Measurements from ENCODE around the gene DCAF4. TPM values are rescaled to one million over a fixed set of nuclear protein-coding genes. Genes with fewer than 3 reads are reported as not detected.

DCAF4 gene
- total RNA-seq, 4 donors from 2014 or later: 29.0 to 45.0 (median 36.7) TPM

GRCh38 chr14:72939630-72940029, 13.4 kb downstream of the DCAF4 start:
- 75 to 84% methylated on average over 5 to 13 of the region's 13 CpGs for WGBS, 2 donors
- peaks cover 47 to 48% of the 10 kb centered on the region in 2 donors for H3K36me3 ChIP-seq

GRCh38 chr14:72941286-72941985, 15.2 kb downstream of the DCAF4 start:
- H3K9me3 ChIP-seq: no peaks in the 10 kb centered on the region
- no peak for TF ChIP-seq POLR2A (IDR thresholded peaks at IDR 0.05)
- no peaks in the 10 kb centered on the region for H3K4me1 ChIP-seq
- no peak overlapping the region for H3K27ac ChIP-seq
- no peak for DNase-seq
- intact Hi-C loops (cut with DNase I): loop anchor here (10.0 kb wide), 1 partner anchor 47 kb away; the partner anchor contains the start of gene DPF3
- 86 to 91% methylated on average over 12 of the region's 12 CpGs for WGBS, 2 donors
- peaks cover 47 to 49% of the 10 kb centered on the region in 2 donors for H3K36me3 ChIP-seq
- no peaks in the 10 kb centered on the region for H3K27me3 ChIP-seq
- H3K4me3 ChIP-seq (replicated peaks in 1 of 3): no peak overlapping the region

More at GRCh38 chr14:72939630-72940029, 13.4 kb downstream of the DCAF4 start:
- no peak for DNase-seq
- Histone ChIP-seq H3K9me3 (no peaks in the 10 kb centered on the region), H3K4me1 (no peaks in the 10 kb centered on the region), H3K4me3 (replicated peaks in 1 of 3) (no peak overlapping the region), H3K27me3 (no peaks in the 10 kb centered on the region), H3K27ac (no peak overlapping the region)
- intact Hi-C loops (cut with DNase I): loop anchor here (10.0 kb wide), 1 partner anchor 45 kb away; the partner anchor contains the start of gene DPF3
- TF ChIP-seq, protein P1, sequence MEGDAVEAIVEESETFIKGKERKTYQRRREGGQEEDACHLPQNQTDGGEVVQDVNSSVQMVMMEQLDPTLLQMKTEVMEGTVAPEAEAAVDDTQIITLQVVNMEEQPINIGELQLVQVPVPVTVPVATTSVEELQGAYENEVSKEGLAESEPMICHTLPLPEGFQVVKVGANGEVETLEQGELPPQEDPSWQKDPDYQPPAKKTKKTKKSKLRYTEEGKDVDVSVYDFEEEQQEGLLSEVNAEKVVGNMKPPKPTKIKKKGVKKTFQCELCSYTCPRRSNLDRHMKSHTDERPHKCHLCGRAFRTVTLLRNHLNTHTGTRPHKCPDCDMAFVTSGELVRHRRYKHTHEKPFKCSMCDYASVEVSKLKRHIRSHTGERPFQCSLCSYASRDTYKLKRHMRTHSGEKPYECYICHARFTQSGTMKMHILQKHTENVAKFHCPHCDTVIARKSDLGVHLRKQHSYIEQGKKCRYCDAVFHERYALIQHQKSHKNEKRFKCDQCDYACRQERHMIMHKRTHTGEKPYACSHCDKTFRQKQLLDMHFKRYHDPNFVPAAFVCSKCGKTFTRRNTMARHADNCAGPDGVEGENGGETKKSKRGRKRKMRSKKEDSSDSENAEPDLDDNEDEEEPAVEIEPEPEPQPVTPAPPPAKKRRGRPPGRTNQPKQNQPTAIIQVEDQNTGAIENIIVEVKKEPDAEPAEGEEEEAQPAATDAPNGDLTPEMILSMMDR (IDR thresholded peaks at IDR 0.05): no peak
- TF ChIP-seq POLR2A (IDR thresholded peaks at IDR 0.05): no peak

GRCh38 chr14:72942934-72943333, 16.7 kb downstream of the DCAF4 start:
- intact Hi-C loops (cut with DNase I): loop anchor here (10.0 kb wide), 1 partner anchor 48 kb away; the partner anchor contains the start of gene DPF3
- TF ChIP-seq POLR2A (IDR thresholded peaks at IDR 0.05): no peak
- TF ChIP-seq, protein P1 (IDR thresholded peaks at IDR 0.05): no peak
- DNase-seq: no peak
- 96 to 98% methylated on average over 14 of the region's 14 CpGs for WGBS, 2 donors
- Histone ChIP-seq H3K36me3 (peaks cover 49 to 60% of the 10 kb centered on the region in 2 donors), H3K9me3 (no peaks in the 10 kb centered on the region), H3K27ac (no peak overlapping the region), H3K4me1 (no peaks in the 10 kb centered on the region), H3K27me3 (no peaks in the 10 kb centered on the region), H3K4me3 (replicated peaks in 1 of 3) (no peak overlapping the region)

DNA sequence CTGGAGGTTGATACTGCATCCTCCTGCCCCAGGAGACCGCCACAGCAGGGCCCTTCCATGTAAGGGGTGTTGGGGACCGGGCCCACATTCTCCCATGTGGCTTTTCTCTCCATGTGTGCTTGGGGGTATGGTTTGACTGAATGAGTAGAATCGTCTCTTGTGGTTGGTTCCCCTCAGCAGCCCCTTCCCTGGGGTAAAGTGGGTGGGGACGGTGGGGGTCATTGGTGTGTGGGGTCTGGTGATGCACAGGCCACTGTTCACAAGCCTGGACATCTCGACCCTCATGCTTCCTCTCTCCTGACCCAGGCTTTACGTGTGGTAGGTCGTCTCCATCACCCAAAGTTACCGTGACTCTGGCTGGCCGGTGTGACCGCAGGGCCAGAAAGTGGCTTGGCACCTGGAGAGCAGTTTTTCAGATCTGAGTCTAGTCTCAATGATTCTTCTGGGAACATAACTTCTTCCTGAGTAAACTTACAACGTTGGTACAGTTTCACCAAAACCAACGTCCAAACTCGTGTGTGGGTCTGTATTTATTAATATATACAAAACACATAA, 17.7 kb downstream of the DCAF4 start:
- WGBS, 2 donors: 89 to 97% methylated on average over 13 of the region's 13 CpGs
- no peaks in the 10 kb centered on the region for H3K27me3 ChIP-seq
- no peak for DNase-seq

DNA sequence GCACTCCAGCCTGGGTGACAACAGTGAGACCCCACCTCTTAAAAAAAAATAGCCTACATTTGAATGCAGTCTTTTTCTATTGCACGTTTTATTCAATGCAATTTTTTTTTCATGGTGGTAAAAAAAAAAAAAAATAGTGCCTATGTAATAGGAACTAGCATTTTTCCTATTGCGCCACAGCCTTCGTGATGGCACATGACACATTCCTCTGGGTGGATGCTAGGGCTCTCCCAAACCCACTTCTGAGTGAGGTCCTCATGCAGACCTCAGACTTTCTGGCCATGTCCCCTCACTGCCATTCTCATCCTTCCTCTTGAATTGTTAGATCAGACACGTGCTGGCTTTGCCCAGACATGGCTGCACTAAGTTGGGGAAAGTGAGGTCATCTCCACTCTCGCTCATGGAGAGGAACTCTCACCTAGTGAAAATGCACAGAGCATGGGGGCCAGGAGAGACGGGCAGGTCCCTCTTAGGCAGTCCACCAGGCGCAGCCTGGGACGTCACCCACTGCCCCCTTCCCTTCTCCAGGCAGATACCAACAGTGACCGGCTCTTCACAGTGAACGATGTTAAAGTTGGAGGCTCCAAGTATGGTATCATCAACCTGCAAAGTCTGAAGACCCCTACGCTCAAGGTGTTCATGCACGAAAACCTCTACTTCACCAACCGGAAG, 19.2 kb downstream of the DCAF4 start:
- TF ChIP-seq, protein P1 (IDR thresholded peaks at IDR 0.05): no peak
- no peak for TF ChIP-seq POLR2A (IDR thresholded peaks at IDR 0.05)
- no peak for DNase-seq
- Histone ChIP-seq H3K27me3 (no peaks in the 10 kb centered on the region), H3K27ac (no peak overlapping the region), H3K4me3 (replicated peaks in 1 of 3) (no peak overlapping the region), H3K9me3 (no peaks in the 10 kb centered on the region), H3K4me1 (no peaks in the 10 kb centered on the region), H3K36me3 (peaks cover 34 to 42% of the 10 kb centered on the region in 2 donors)
- intact Hi-C loops (cut with DNase I): loop anchor here (5.0 to 10.0 kb wide), 2 partner anchors 51 to 428 kb away; partner anchors contain the start of gene DPF3
- WGBS, 2 donors: 95 to 96% methylated on average over 13 of the region's 13 CpGs

More for the DNA sequence above, 17.7 kb downstream of the DCAF4 start:
- no peak overlapping the region for H3K27ac ChIP-seq
- H3K9me3 ChIP-seq: no peaks in the 10 kb centered on the region
- H3K4me3 ChIP-seq (replicated peaks in 1 of 3): no peak overlapping the region
- peaks cover 44 to 50% of the 10 kb centered on the region in 2 donors for H3K36me3 ChIP-seq
- no peaks in the 10 kb centered on the region for H3K4me1 ChIP-seq
- intact Hi-C loops (cut with DNase I): loop anchor here (10.0 kb wide), 1 partner anchor 49 kb away; the partner anchor contains the start of gene DPF3
- TF ChIP-seq, protein P1 (IDR thresholded peaks at IDR 0.05): no peak
- no peak for TF ChIP-seq POLR2A (IDR thresholded peaks at IDR 0.05)

All from thyroid gland (tissue), 4 donors.